ENCODE results near the gene SLC35E3.

DNA sequence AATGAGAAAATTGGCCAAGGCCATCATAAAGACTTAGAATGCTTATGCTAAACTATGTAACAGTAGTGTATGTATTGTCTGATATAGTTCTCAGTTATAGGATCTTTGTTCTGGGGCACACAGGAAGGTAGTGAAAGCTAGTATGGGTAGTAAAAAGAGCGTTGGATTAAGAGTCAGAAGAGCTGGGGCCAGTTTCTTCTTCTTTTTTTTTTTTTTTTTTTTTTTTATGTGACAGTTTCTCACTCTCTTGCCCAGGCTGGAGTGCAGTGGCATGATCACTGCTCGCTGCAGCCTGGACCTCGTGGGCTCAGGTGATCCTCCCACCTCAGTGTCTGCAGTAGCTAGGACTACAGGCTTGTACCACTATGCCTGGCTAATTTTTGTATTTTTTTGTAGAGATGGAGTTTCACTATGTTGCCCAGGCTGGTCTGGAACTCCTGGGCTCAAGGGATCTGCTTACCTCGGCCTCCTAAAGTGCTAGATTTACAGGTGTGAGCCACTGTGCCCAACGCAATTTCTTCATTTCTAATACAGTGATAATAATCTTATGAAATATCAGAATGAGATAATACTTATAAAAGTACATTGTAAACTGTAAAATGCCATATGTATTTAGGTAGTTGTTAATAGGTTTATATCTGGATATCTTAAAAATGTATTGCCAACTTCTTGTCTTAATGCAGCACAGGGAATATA lies 69.4 kb downstream of the SLC35E3 start:
- TF ChIP-seq, protein P1, sequence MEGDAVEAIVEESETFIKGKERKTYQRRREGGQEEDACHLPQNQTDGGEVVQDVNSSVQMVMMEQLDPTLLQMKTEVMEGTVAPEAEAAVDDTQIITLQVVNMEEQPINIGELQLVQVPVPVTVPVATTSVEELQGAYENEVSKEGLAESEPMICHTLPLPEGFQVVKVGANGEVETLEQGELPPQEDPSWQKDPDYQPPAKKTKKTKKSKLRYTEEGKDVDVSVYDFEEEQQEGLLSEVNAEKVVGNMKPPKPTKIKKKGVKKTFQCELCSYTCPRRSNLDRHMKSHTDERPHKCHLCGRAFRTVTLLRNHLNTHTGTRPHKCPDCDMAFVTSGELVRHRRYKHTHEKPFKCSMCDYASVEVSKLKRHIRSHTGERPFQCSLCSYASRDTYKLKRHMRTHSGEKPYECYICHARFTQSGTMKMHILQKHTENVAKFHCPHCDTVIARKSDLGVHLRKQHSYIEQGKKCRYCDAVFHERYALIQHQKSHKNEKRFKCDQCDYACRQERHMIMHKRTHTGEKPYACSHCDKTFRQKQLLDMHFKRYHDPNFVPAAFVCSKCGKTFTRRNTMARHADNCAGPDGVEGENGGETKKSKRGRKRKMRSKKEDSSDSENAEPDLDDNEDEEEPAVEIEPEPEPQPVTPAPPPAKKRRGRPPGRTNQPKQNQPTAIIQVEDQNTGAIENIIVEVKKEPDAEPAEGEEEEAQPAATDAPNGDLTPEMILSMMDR (IDR thresholded peaks at IDR 0.05) = no peak
- TF ChIP-seq POLR2AphosphoS5 (IDR thresholded peaks at IDR 0.05) = no peak
- no peak for TF ChIP-seq POLR2A (IDR thresholded peaks at IDR 0.05; ENCODE audit: low read depth)

Measured in esophagus muscularis mucosa (tissue), 3 donors.